Uterus (tissue), 2 donors: ENCODE results near the gene VAC14.

ENCODE experiments used
- POLR2A ChIP-seq, 2 donors: fragments of 450-650 bp; IDR thresholded peaks; one replicate each; pipeline ENCODE4 v1.6.1; 2016; ENCODE audit warnings: antibody characterized with exemption in 2 of 2, mild to moderate bottlenecking in 1 of 2, moderate library complexity in 1 of 2
- TF ChIP-seq, protein P1 (sequence below), 4 experiments: fragments of 200-600 bp in 2 of 4; fragments of 450-650 bp in 2 of 4; sonication (generic) in 2 of 4; IDR thresholded peaks; one replicate each; pipeline ENCODE4 v1.5.1; 2016 to 2019; ENCODE audit warnings: antibody characterized with exemption in 4 of 4, mild to moderate bottlenecking in 2 of 4, moderate library complexity in 1 of 4

DNA sequence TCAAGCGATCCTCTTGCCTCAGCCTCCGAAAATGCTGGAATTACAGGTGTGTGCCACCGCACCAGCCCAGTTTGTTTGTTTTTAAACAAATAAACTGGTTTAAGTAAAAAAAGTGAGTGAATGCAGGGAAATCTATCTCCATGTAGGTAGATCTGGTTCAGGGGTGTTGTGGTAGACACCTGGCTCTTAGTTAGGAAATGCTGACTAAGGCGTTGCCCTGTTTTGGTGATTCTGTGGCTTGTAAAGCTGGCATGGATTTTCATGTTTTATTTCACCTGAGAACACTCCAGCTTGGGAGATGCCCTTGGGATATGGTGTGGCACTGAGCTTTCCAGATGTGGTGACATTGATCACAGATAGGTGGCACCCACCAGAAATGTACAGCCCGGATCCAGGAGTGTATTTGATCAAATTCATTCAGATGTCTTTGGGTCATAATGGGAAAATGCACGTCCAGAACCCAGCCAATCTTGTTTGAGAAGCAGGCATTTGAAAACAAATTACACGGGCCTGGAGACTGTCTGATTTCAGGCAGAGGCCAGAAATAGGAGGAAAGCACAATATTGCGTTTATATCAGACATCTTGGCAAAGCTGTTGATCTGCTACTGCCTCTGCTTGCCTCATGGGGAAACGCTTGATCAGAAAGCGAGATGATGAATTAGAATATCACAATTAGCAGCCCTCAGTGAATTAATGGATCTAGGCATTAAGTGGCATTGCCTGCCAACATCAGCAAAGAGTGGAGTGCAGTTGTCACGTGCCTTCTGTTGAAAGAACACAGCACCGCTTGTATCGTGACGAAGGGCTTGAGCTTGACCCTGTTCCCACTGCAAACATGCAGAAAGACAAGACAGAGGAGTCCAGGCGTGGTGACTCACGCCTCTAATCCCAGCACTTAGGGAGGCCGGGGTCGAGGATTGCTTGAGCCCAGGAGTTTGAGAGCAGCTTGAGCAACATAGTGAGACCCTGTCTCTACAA lies 161.9 kb downstream of the VAC14 start:
- no peak for TF ChIP-seq POLR2A (IDR thresholded peaks at IDR 0.05)
- TF ChIP-seq, protein P1, sequence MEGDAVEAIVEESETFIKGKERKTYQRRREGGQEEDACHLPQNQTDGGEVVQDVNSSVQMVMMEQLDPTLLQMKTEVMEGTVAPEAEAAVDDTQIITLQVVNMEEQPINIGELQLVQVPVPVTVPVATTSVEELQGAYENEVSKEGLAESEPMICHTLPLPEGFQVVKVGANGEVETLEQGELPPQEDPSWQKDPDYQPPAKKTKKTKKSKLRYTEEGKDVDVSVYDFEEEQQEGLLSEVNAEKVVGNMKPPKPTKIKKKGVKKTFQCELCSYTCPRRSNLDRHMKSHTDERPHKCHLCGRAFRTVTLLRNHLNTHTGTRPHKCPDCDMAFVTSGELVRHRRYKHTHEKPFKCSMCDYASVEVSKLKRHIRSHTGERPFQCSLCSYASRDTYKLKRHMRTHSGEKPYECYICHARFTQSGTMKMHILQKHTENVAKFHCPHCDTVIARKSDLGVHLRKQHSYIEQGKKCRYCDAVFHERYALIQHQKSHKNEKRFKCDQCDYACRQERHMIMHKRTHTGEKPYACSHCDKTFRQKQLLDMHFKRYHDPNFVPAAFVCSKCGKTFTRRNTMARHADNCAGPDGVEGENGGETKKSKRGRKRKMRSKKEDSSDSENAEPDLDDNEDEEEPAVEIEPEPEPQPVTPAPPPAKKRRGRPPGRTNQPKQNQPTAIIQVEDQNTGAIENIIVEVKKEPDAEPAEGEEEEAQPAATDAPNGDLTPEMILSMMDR (IDR thresholded peaks at IDR 0.05): no peak
